K562 (cell line): ENCODE results near the gene TBL1X.

Source experiments
- CHD4 ChIP-seq: fragments of 200-600 bp; sonication (generic); IDR thresholded peaks from 3 replicates; pipeline ENCODE4 v1.6.1; 2012; ENCODE audit warnings: low read depth, mild to moderate bottlenecking, mixed read lengths, low read length, inconsistent platforms; ENCODE audit not compliant: insufficient read depth, insufficient replicate concordance, poor library complexity, severe bottlenecking
- L3MBTL2 ChIP-seq: fragments of 450-650 bp; IDR thresholded peaks from 2 replicates; pipeline ENCODE4 v1.6.1; 2016; ENCODE audit warnings: mild to moderate bottlenecking, moderate library complexity
- MCM5 ChIP-seq: fragments of 450-650 bp; IDR thresholded peaks from 2 replicates; pipeline ENCODE4 v1.6.1; 2016; ENCODE audit warnings: low read depth
- PHF8 ChIP-seq: fragments of 200-600 bp; sonication (generic); IDR thresholded peaks from 2 replicates; pipeline ENCODE4 v1.6.1; 2012; ENCODE audit warnings: mixed run types, mild to moderate bottlenecking, inconsistent platforms, low read length, moderate library complexity, borderline replicate concordance
- SRSF9 ChIP-seq: fragments of 200-400 bp; formaldehyde crosslinking; IDR thresholded peaks from 2 replicates; pipeline ENCODE4 v1.6.1; 2017; ENCODE audit warnings: low read depth, low read length, borderline replicate concordance
- ZBTB7A ChIP-seq: IDR thresholded peaks from 2 replicates; pipeline ENCODE4 v1.6.1; 2011; ENCODE audit warnings: low read depth, mild to moderate bottlenecking, low read length, moderate library complexity, borderline replicate concordance; ENCODE audit not compliant: control insufficient read depth
- ZFP30 ChIP-seq: fragments of 250-450 bp; sonication (Bioruptor Pico); IDR thresholded peaks from 2 replicates; pipeline ENCODE4 v1.8.0; 2022; ENCODE audit warnings: moderate library complexity, mild to moderate bottlenecking, inconsistent platforms, borderline replicate concordance
- TF ChIP-seq, protein P1 (sequence below), 3 experiments: IDR thresholded peaks in 2 of 3; conservative IDR thresholded peaks in 1 of 3; 2 replicates each; pipeline ENCODE4 v1.5.1; 2011 to 2012; ENCODE audit warnings: low read length in 3 of 3, mild to moderate bottlenecking in 3 of 3, control low read depth in 2 of 3, improper control_type of control experiment in 1 of 3, inconsistent platforms in 1 of 3, low read depth in 1 of 3, mixed read lengths in 1 of 3, moderate library complexity in 1 of 3; ENCODE audit not compliant: insufficient read depth in 2 of 3
- TF ChIP-seq, protein P2 (sequence below): sonication (generic); formaldehyde crosslinking; IDR thresholded peaks from 2 replicates; pipeline ENCODE4 v1.5.0; 2020; ENCODE audit warnings: missing genetic modification reagents

- no peak for TF ChIP-seq L3MBTL2
- TF ChIP-seq, protein P1, sequence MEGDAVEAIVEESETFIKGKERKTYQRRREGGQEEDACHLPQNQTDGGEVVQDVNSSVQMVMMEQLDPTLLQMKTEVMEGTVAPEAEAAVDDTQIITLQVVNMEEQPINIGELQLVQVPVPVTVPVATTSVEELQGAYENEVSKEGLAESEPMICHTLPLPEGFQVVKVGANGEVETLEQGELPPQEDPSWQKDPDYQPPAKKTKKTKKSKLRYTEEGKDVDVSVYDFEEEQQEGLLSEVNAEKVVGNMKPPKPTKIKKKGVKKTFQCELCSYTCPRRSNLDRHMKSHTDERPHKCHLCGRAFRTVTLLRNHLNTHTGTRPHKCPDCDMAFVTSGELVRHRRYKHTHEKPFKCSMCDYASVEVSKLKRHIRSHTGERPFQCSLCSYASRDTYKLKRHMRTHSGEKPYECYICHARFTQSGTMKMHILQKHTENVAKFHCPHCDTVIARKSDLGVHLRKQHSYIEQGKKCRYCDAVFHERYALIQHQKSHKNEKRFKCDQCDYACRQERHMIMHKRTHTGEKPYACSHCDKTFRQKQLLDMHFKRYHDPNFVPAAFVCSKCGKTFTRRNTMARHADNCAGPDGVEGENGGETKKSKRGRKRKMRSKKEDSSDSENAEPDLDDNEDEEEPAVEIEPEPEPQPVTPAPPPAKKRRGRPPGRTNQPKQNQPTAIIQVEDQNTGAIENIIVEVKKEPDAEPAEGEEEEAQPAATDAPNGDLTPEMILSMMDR (IDR thresholded peaks at IDR 0.05 in 2 of 3, conservative IDR thresholded peaks at IDR 0.05 in 1 of 3; ENCODE audit: insufficient read depth in 2 of 3, low read depth in 1 of 3, low read length in 3 of 3): no peak
- TF ChIP-seq CHD4: no peak
- no peak for TF ChIP-seq PHF8
- TF ChIP-seq ZBTB7A: no peak
- no peak for TF ChIP-seq ZFP30 (CRISPR knock-in tag)
- no peak for TF ChIP-seq SRSF9
- TF ChIP-seq, protein P2, sequence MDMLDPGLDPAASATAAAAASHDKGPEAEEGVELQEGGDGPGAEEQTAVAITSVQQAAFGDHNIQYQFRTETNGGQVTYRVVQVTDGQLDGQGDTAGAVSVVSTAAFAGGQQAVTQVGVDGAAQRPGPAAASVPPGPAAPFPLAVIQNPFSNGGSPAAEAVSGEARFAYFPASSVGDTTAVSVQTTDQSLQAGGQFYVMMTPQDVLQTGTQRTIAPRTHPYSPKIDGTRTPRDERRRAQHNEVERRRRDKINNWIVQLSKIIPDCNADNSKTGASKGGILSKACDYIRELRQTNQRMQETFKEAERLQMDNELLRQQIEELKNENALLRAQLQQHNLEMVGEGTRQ (CRISPR knock-in tag): no peak
- TF ChIP-seq MCM5: no peak
Measured at GRCh38 chrX:9461087-9461486, 3.8 kb upstream of the TBL1X start.
